IMR-90 (cell line): ENCODE data around the gene BTLA. TPM values are rescaled to one million over a fixed set of nuclear protein-coding genes. Genes with fewer than 3 reads are reported as not detected.

ENCODE experiments used
- ATAC-seq: fragments of 200-7000 bp; cut with Tn5 transposase; 2 replicates; pipeline ENCODE4 v1.9.1; 2020; ENCODE audit warnings: low read depth, mild to moderate bottlenecking, moderate library complexity
- BruUV-seq: library from RNA; stranded (reverse); fragments of 400-500 nt; replicated peaks from 2 replicates; lab custom pipeline; 2021; lab: Mats Ljungman, UMichigan
- CTCF ChIA-PET: fragments of 300-600 bp; formaldehyde crosslinking; extraction: SDS; loops from one replicate; lab custom pipeline; 2021; ENCODE audit warnings: antibody characterized with exemption; lab: Yijun Ruan, JAX
- POLR2A ChIA-PET: fragments of 300-600 bp; sonication (Branson Sonifier 250); formaldehyde crosslinking; loops from one replicate; lab custom pipeline; 2022; ENCODE audit warnings: antibody characterized with exemption; ENCODE audit not compliant: unreplicated experiment; lab: Charles Lee
- DNase-seq: peaks from one replicate; pipeline ENCODE4 v3.0.0; 2013
- H2AFZ ChIP-seq: replicated peaks from 2 replicates; pipeline ENCODE3; 2013; ENCODE audit warnings: low read length, mild to moderate bottlenecking; ENCODE audit not compliant: poor library complexity
- H2AK5ac ChIP-seq: 2 replicates; pipeline ENCODE4 v1.6.1; 2013; ENCODE audit warnings: low read depth, low read length, inconsistent platforms
- H2AK9ac ChIP-seq: replicated peaks from 2 replicates; pipeline ENCODE3; 2013; ENCODE audit warnings: mild to moderate bottlenecking, low read depth, low read length, moderate library complexity; ENCODE audit not compliant: poor library complexity
- H2BK120ac ChIP-seq: 2 replicates; pipeline ENCODE4 v1.6.1; 2013; ENCODE audit warnings: low read depth, low read length, inconsistent platforms
- H2BK15ac ChIP-seq: 3 replicates; pipeline ENCODE4 v1.6.1; 2013; ENCODE audit warnings: low read depth, low read length, inconsistent platforms
- H2BK20ac ChIP-seq: 2 replicates; pipeline ENCODE4 v1.6.1; 2013; ENCODE audit warnings: low read depth, mild to moderate bottlenecking, inconsistent platforms, low read length, moderate library complexity
- H2BK5ac ChIP-seq: 2 replicates; pipeline ENCODE4 v1.6.1; 2013; ENCODE audit warnings: mild to moderate bottlenecking, low read depth, low read length, inconsistent platforms; ENCODE audit not compliant: poor library complexity, severe bottlenecking
- H3K14ac ChIP-seq: replicated peaks from 2 replicates; pipeline ENCODE4 v1.6.1; 2013; ENCODE audit warnings: low read depth, low read length, inconsistent platforms
- H3K18ac ChIP-seq: 2 replicates; pipeline ENCODE4 v1.6.1; 2013; ENCODE audit warnings: low read depth, low read length, control low read depth
- H3K23ac ChIP-seq: 2 replicates; pipeline ENCODE4 v1.6.1; 2013; ENCODE audit warnings: low read depth, low read length, inconsistent platforms
- H3K27ac ChIP-seq: 2 replicates; pipeline ENCODE4 v1.5.1; 2013; ENCODE audit warnings: mild to moderate bottlenecking, control low read depth, low read length; ENCODE audit not compliant: insufficient read depth
- H3K27me3 ChIP-seq: 2 replicates; pipeline ENCODE4 v1.6.1; 2013; ENCODE audit warnings: low read length; ENCODE audit not compliant: control insufficient read depth, insufficient read depth
- H3K36me3 ChIP-seq: 2 replicates; pipeline ENCODE4 v1.6.1; 2013; ENCODE audit warnings: low read length, mixed read lengths; ENCODE audit not compliant: control insufficient read depth, insufficient read depth
- H3K4ac ChIP-seq: 2 replicates; pipeline ENCODE4 v1.6.1; 2013; ENCODE audit warnings: low read depth, low read length, inconsistent platforms
- H3K4me1 ChIP-seq: 2 replicates; pipeline ENCODE4 v1.6.1; 2013; ENCODE audit warnings: low read length, mixed read lengths; ENCODE audit not compliant: control insufficient read depth, insufficient read depth
- H3K4me2 ChIP-seq: 2 replicates; pipeline ENCODE4 v1.6.1; 2013; ENCODE audit warnings: low read depth, mild to moderate bottlenecking, control low read depth, low read length, moderate library complexity
- H3K4me3 ChIP-seq: 2 replicates; pipeline ENCODE4 v1.5.1; 2013; ENCODE audit warnings: low read depth, mild to moderate bottlenecking, control low read depth, low read length, moderate library complexity; ENCODE audit not compliant: insufficient read depth
- H3K56ac ChIP-seq: 2 replicates; pipeline ENCODE4 v1.6.1; 2013; ENCODE audit warnings: low read length, inconsistent platforms; ENCODE audit not compliant: insufficient read depth; ENCODE audit errors: extremely low read depth
- H3K79me1 ChIP-seq, 2 experiments: 2 replicates each; pipeline ENCODE4 v1.6.1; 2013; ENCODE audit warnings: low read length in 2 of 2, inconsistent platforms in 1 of 2, low read depth in 1 of 2
- H3K9ac ChIP-seq: 2 replicates; pipeline ENCODE4 v1.6.1; 2013; ENCODE audit warnings: low read depth, low read length, control low read depth
- H3K9me1 ChIP-seq: 2 replicates; pipeline ENCODE4 v1.6.1; 2013; ENCODE audit warnings: low read length, inconsistent platforms; ENCODE audit not compliant: insufficient read depth
- H3K9me3 ChIP-seq: 2 replicates; pipeline ENCODE4 v1.6.1; 2013; ENCODE audit warnings: low read length; ENCODE audit not compliant: control insufficient read depth, insufficient read depth
- H4K20me1 ChIP-seq: 2 replicates; pipeline ENCODE4 v1.6.1; 2013; ENCODE audit warnings: low read length, inconsistent platforms; ENCODE audit not compliant: insufficient read depth
- H4K5ac ChIP-seq: 2 replicates; pipeline ENCODE4 v1.6.1; 2013; ENCODE audit warnings: mild to moderate bottlenecking, low read depth, low read length, control low read depth
- H4K8ac ChIP-seq, 2 experiments: 2 replicates each; pipeline ENCODE4 v1.6.1; 2013; ENCODE audit warnings: low read depth in 2 of 2, low read length in 2 of 2, control low read depth in 1 of 2, inconsistent platforms in 1 of 2
- H4K91ac ChIP-seq: 2 replicates; pipeline ENCODE4 v1.6.1; 2013; ENCODE audit warnings: low read depth, low read length, inconsistent platforms; ENCODE audit not compliant: insufficient read depth
- RCOR1 ChIP-seq: IDR thresholded peaks from 2 replicates; pipeline ENCODE4 v1.6.1; 2012; ENCODE audit warnings: mild to moderate bottlenecking, low read length, improper control_type of control experiment; ENCODE audit not compliant: insufficient replicate concordance
- dilution Hi-C: fragments of 300-500 bp; cut with HindIII; formaldehyde crosslinking; loops from one replicate; pipeline ENCODE4 v1.14.3; 2018; ENCODE audit warnings: low sequenced_read_pairs; ENCODE audit not compliant: unreplicated experiment
- in situ Hi-C: fragments of 300-500 bp; cut with MboI; formaldehyde crosslinking; loops from 3 replicates; pipeline ENCODE4 v1.14.3; 2019; ENCODE audit warnings: low sequenced_read_pairs, inconsistent platforms, mixed read lengths
- intact Hi-C: fragments of 100-400 bp; cut with micrococcal nuclease; formaldehyde crosslinking; loops from 2 replicates; pipeline ENCODE4 v1.10.0; 2022
- polyA plus RNA-seq, 3 experiments: library from polyadenylated mRNA; depleted of rRNA; stranded (reverse); fragments of >200 nt; gene quantifications; 2 replicates each; pipeline ENCODE4 v1.2.3, GENCODE V29; 2012; ENCODE audit warnings: low replicate concordance in 1 of 3
- total RNA-seq: library from RNA; depleted of rRNA; stranded (reverse); fragments of >200 nt; gene quantifications from 2 replicates; pipeline ENCODE4 v1.2.3, GENCODE V29; 2012

BTLA gene
- total and polyA plus RNA-seq, 2 of the 4 experiments (the other 2 are of a cell fraction) = not detected

DNA sequence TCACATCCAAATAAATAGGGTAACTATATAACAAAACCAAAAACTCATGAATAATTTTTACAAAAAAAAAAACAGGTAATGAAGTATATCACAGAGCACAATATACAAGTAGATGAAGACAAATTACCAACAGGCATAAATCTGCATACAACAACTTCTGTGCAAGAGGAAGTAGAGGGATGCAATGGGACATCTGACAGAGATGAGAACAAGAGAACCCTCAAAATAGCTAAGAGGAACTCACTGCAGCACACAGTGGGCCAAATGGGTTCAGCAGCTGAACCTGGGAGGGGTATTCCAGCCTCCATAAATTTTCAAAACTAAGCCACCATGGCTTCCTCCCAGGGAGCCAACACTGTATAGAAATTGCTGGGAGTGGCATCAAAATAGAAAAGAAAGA, 9.6 kb upstream of the BTLA start:
- Histone ChIP-seq H3K4ac (no peak overlapping the region), H3K14ac (no peak overlapping the region), H3K23ac (no peak overlapping the region), H2BK15ac (no peak overlapping the region), H2BK120ac (no peak overlapping the region), H2AFZ (no peak overlapping the region), H2BK5ac (no peak overlapping the region), H3K36me3 (no peaks in the 10 kb centered on the region), H3K79me1 (no peaks in the 10 kb centered on the region), H2AK9ac (no peak overlapping the region), H3K9me3 (no peaks in the 10 kb centered on the region), H4K20me1 (no peaks in the 10 kb centered on the region), H3K27me3 (no peaks in the 10 kb centered on the region; the same call in 1 of the 2 replicates), H3K4me3 (no peak overlapping the region), H3K18ac (no peak overlapping the region), H3K4me1 (no peaks in the 10 kb centered on the region), H4K5ac (no peak overlapping the region), H3K9ac (no peak overlapping the region), H2BK20ac (no peak overlapping the region), H4K8ac (no peak overlapping the region), H3K27ac (no peak overlapping the region), H2AK5ac (no peak overlapping the region), H4K91ac (no peak overlapping the region), H3K9me1 (no peaks in the 10 kb centered on the region), H3K56ac (no peak overlapping the region), H3K4me2 (no peak overlapping the region)
- CTCF ChIA-PET = no interaction called here
- intact Hi-C loops (no loop called here), dilution Hi-C loops (loop anchor here (25.0 kb wide), 1 partner anchor 197 kb away; no protein-coding TSS in a partner anchor), in situ Hi-C loops (loop anchor here (25.0 kb wide), 1 partner anchor 372 kb away; the partner anchor contains the start of gene GCSAM)
- POLR2A ChIA-PET = no interaction called here
- no TSS peak for BruUV-seq
- TF ChIP-seq RCOR1 = no peak
- DNase-seq = no peak
- no peak for ATAC-seq
